Parathyroid adenoma (tissue), 2 donors: ENCODE results near the gene ARHGAP10.

ENCODE experiments used
- H2AFZ ChIP-seq: fragments of 300-600 bp; sonication (generic); one replicate; pipeline ENCODE4 v1.7.0; 2017; ENCODE audit warnings: antibody characterized with exemption, mild to moderate bottlenecking
- H3K27ac ChIP-seq: fragments of 300-600 bp; sonication (generic); one replicate; pipeline ENCODE4 v1.7.0; 2017
- H3K27me3 ChIP-seq: fragments of 300-600 bp; sonication (generic); one replicate; pipeline ENCODE4 v1.7.0; 2017; ENCODE audit warnings: low read length; ENCODE audit not compliant: control insufficient read depth, insufficient read depth
- H3K36me3 ChIP-seq: fragments of 300-600 bp; sonication (generic); one replicate; pipeline ENCODE4 v1.7.0; 2017; ENCODE audit warnings: low read length; ENCODE audit not compliant: control insufficient read depth, insufficient read depth
- H3K4me1 ChIP-seq: fragments of 300-600 bp; sonication (generic); one replicate; pipeline ENCODE4 v1.7.0; 2017; ENCODE audit warnings: control low read depth
- H3K4me2 ChIP-seq: fragments of 300-600 bp; sonication (generic); one replicate; pipeline ENCODE4 v1.7.0; 2017; ENCODE audit warnings: low read length
- H3K4me3 ChIP-seq: fragments of 300-600 bp; sonication (generic); one replicate; pipeline ENCODE4 v1.7.0; 2017; ENCODE audit warnings: low read depth, low read length
- H3K79me2 ChIP-seq: fragments of 300-600 bp; sonication (generic); one replicate; pipeline ENCODE4 v1.7.0; 2017; ENCODE audit warnings: control low read depth
- H3K9ac ChIP-seq: fragments of 300-600 bp; sonication (generic); one replicate; pipeline ENCODE4 v1.7.0; 2017; ENCODE audit warnings: mild to moderate bottlenecking
- H3K9me3 ChIP-seq: fragments of 300-600 bp; sonication (generic); one replicate; pipeline ENCODE4 v1.7.0; 2017; ENCODE audit warnings: low read length; ENCODE audit not compliant: control insufficient read depth
- TF ChIP-seq, protein P1 (sequence below): fragments of 300-600 bp; sonication (generic); IDR thresholded peaks from one replicate; pipeline ENCODE4 v1.7.0; 2017; ENCODE audit warnings: antibody characterized with exemption, mild to moderate bottlenecking
- donor health status: primary hyperparathyroidism.

The ARHGAP10 gene

DNA sequence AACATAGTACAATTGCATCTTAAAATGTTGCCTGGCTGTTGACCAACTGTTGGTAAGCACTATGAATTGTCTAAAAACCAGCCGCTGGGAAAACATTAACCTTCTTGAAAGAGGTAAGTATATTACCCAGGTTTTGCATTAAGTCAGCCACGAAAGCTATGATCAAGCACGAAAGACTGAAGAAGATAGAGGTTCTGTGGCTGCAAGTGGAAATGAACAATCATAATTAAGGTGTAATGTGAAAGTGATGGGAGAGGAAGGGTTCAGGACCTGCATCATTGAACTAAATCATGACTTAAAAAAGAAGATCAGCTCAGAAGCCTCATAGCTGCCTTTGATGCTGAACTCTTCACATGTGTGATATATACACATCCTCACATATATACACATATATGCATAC lies 369.3 kb downstream of the ARHGAP10 start:
- Histone ChIP-seq H3K27me3 (no peaks in the 10 kb centered on the region), H3K4me1 (no peaks in the 10 kb centered on the region), H3K4me2 (no peak overlapping the region), H3K79me2 (no peaks in the 10 kb centered on the region), H3K9ac (no peak overlapping the region), H3K4me3 (no peak overlapping the region), H2AFZ (no peak overlapping the region), H3K27ac (no peak overlapping the region), H3K9me3 (no peaks in the 10 kb centered on the region), H3K36me3 (no peaks in the 10 kb centered on the region)
- TF ChIP-seq, protein P1, sequence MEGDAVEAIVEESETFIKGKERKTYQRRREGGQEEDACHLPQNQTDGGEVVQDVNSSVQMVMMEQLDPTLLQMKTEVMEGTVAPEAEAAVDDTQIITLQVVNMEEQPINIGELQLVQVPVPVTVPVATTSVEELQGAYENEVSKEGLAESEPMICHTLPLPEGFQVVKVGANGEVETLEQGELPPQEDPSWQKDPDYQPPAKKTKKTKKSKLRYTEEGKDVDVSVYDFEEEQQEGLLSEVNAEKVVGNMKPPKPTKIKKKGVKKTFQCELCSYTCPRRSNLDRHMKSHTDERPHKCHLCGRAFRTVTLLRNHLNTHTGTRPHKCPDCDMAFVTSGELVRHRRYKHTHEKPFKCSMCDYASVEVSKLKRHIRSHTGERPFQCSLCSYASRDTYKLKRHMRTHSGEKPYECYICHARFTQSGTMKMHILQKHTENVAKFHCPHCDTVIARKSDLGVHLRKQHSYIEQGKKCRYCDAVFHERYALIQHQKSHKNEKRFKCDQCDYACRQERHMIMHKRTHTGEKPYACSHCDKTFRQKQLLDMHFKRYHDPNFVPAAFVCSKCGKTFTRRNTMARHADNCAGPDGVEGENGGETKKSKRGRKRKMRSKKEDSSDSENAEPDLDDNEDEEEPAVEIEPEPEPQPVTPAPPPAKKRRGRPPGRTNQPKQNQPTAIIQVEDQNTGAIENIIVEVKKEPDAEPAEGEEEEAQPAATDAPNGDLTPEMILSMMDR, result no peak

DNA sequence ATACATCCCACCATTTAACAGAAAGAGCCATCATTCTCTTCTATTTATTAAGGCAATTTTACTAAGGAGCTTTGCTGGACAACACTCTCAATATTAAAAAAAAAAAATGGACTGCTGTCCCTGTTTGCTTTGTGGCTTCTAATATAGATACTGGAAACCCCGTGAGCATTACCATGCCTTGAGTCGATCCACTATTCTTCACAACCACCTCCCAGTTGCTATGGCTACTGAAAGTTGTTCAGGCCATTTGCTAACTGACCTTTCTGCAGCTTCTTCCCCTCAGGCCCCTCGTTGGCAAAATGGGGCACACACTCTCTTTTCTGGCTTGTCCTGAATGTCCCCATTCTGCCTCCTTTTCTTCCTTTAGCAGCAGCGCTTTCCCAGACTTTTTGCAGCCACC lies 369.9 kb downstream of the ARHGAP10 start:
- no peak overlapping the region for H3K9ac ChIP-seq
- no peaks in the 10 kb centered on the region for H3K79me2 ChIP-seq
- no peaks in the 10 kb centered on the region for H3K36me3 ChIP-seq
- no peaks in the 10 kb centered on the region for H3K27me3 ChIP-seq
- no peak overlapping the region for H3K27ac ChIP-seq
- H3K4me1 ChIP-seq, result no peaks in the 10 kb centered on the region
- H3K4me3 ChIP-seq, result no peak overlapping the region
- no peak overlapping the region for H2AFZ ChIP-seq
- H3K4me2 ChIP-seq, result no peak overlapping the region
- H3K9me3 ChIP-seq, result no peaks in the 10 kb centered on the region
- TF ChIP-seq, protein P1, result no peak

DNA sequence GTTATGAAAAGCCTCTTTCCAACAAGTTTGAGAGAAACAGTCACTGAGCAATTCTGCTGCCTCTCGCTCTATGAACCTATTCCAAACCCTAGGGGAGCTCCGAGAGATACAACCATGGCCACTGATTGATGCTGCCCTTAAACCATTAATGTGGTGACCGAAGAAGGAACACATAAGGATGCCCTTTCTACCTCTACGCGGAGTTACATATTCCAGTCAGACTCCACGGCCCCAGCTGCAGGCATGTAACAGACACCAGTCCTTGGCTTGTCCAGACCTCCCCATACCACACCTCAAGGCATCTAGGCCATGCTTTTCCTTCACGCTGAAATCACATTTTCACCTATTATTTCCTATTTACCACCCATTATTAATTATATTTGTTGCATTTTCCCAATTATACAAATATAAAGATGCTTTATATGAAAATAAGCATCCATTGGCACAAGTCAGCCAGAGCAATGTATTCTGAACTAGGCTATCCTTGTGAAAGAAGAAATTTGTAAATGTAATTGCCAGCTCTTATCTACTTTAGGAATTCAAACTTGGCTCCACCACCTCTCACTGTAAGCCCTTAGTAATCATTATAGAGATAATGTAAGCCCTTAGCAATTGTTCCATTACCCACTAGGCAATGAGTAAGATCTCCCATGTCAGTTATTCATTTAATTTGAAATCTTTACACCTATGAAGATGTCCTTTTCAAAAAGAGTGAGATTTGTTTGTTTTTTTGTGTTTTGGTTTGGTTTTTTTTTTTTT lies 371.9 kb downstream of the ARHGAP10 start:
- Histone ChIP-seq H3K27me3 (no peaks in the 10 kb centered on the region), H3K4me1 (no peaks in the 10 kb centered on the region), H3K9ac (no peak overlapping the region), H2AFZ (no peak overlapping the region), H3K4me3 (no peak overlapping the region), H3K9me3 (no peaks in the 10 kb centered on the region), H3K36me3 (no peaks in the 10 kb centered on the region), H3K4me2 (no peak overlapping the region), H3K79me2 (no peaks in the 10 kb centered on the region), H3K27ac (no peak overlapping the region)
- TF ChIP-seq, protein P1, result no peak

DNA sequence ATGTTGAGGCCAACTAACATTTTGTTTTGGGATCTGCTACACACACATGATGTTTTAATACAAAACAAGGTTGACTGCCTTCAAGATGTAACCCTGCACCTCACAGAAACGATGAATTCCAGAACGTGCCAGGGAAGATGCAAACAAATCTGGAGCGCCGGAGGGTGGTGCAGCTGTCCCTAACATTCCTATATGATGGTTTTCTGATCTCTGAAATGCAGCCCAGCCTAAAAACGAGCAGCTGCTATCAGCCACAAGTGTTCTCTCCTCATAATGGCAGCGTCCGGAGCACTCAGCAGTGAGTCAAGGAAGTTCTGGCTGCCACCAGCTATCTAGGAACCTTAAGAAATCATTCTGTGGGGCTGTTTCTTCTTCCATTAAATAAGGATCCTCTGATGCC lies 376.9 kb downstream of the ARHGAP10 start:
- Histone ChIP-seq H3K79me2 (no peaks in the 10 kb centered on the region), H3K4me2 (no peak overlapping the region), H3K36me3 (no peaks in the 10 kb centered on the region)

More for the DNA sequence above, 376.9 kb downstream of the ARHGAP10 start:
- Histone ChIP-seq H3K9ac (no peak overlapping the region), H3K9me3 (no peaks in the 10 kb centered on the region), H3K4me1 (no peaks in the 10 kb centered on the region), H3K4me3 (no peak overlapping the region), H2AFZ (no peak overlapping the region), H3K27ac (no peak overlapping the region), H3K27me3 (no peaks in the 10 kb centered on the region)
- TF ChIP-seq, protein P1, result no peak
